HG03469 (cell line): ENCODE data around the gene MYCBP2.
A peak's percentile ranks its signal among the peaks of the same experiment; 100 is the strongest.
"Not testable (repeated sequence)": the region's sequence is repeated elsewhere in the genome, so short reads cannot be mapped to it uniquely, and the experiment has no call there.

Experiments used
- ATAC-seq: cut with Tn5 transposase; IDR thresholded peaks from one replicate; pipeline ENCODE4 v1.9.1; 2021; ENCODE audit warnings: mild to moderate bottlenecking, moderate library complexity, moderate number of reproducible peaks; ENCODE audit not compliant: unreplicated experiment

The MYCBP2 gene

GRCh38 chr13:77326905-77327604, at the start of gene MYCBP2:
Gene MYCBP2 (minus strand): TSS chr13:77327094. CDS start chr13:77326775, 319 bp downstream.
- ATAC-seq: peak; percentile 29

- no peak for ATAC-seq
Observed at GRCh38 chr13:77375560-77376108, 48.7 kb upstream of the MYCBP2 start.

GRCh38 chr13:77374786-77375185, 47.9 kb upstream of the MYCBP2 start:
- no peak for ATAC-seq

- ATAC-seq: no peak
Observed at GRCh38 chr13:77374339-77374738, 47.4 kb upstream of the MYCBP2 start.

GRCh38 chr13:77373502-77373901, 46.6 kb upstream of the MYCBP2 start:
- no peak for ATAC-seq

GRCh38 chr13:77372275-77372674, 45.4 kb upstream of the MYCBP2 start:
- no peak for ATAC-seq

- no peak for ATAC-seq
Observed at GRCh38 chr13:77370888-77371287, 44.0 kb upstream of the MYCBP2 start.

GRCh38 chr13:77362166-77362565, 35.3 kb upstream of the MYCBP2 start:
- no peak for ATAC-seq

GRCh38 chr13:77360032-77360685, 33.3 kb upstream of the MYCBP2 start:
- ATAC-seq: no peak

GRCh38 chr13:77359171-77359570, 32.3 kb upstream of the MYCBP2 start:
- no peak for ATAC-seq

GRCh38 chr13:77358001-77358400, 31.1 kb upstream of the MYCBP2 start:
- no peak for ATAC-seq

- no peak for ATAC-seq
Observed at GRCh38 chr13:77356155-77356554, 29.3 kb upstream of the MYCBP2 start.

GRCh38 chr13:77353995-77354394, 27.1 kb upstream of the MYCBP2 start:
- no peak for ATAC-seq

GRCh38 chr13:77351315-77351714, 24.4 kb upstream of the MYCBP2 start:
- no peak for ATAC-seq

GRCh38 chr13:77350811-77351210, 23.9 kb upstream of the MYCBP2 start:
- ATAC-seq: no peak

- no peak for ATAC-seq
Observed at GRCh38 chr13:77349365-77349764, 22.5 kb upstream of the MYCBP2 start.

GRCh38 chr13:77347351-77347750, 20.5 kb upstream of the MYCBP2 start:
- not testable (repeated sequence) for ATAC-seq

GRCh38 chr13:77345150-77345780, 18.4 kb upstream of the MYCBP2 start:
- peak; percentile 40 for ATAC-seq

GRCh38 chr13:77343841-77344240, 16.9 kb upstream of the MYCBP2 start:
- ATAC-seq: no peak

- ATAC-seq: peak; percentile 67
Observed at GRCh38 chr13:77339408-77339807, 12.5 kb upstream of the MYCBP2 start.

- peak; percentile 51 for ATAC-seq
Observed at GRCh38 chr13:77338961-77339401, 12.1 kb upstream of the MYCBP2 start.

- peak; percentile 4 for ATAC-seq
Observed at GRCh38 chr13:77338329-77338728, 11.4 kb upstream of the MYCBP2 start.
